Esophagus muscularis mucosa (tissue), 4 donors: Measurements from ENCODE around the gene BCR. TPM values are rescaled to one million over a fixed set of nuclear protein-coding genes. Genes with fewer than 3 reads are reported as not detected.

Experiments
- DNase-seq: peaks from one replicate; pipeline ENCODE4 v3.0.0-alpha.2; 2017; ENCODE audit errors: extremely low spot score
- H3K27ac ChIP-seq, 4 donors: fragments of 200-600 bp; sonication (generic); replicated peaks in 1 of 4; 1 replicate in 3 of 4; 2 replicates in 1 of 4; pipeline ENCODE4 v1.5.1; 2016 to 2019; ENCODE audit warnings: mild to moderate bottlenecking in 1 of 4
- H3K27me3 ChIP-seq, 4 donors: fragments of 200-600 bp; sonication (generic); one replicate each; pipeline versions ENCODE4 v1.5.1 to v1.6.0; 2016 to 2019
- H3K36me3 ChIP-seq, 4 donors: fragments of 200-600 bp; sonication (generic); one replicate each; pipeline ENCODE4 v1.5.1; 2016 to 2019
- H3K4me1 ChIP-seq, 4 donors: fragments of 200-600 bp; sonication (generic); one replicate each; pipeline ENCODE4 v1.5.1; 2016 to 2019
- H3K4me3 ChIP-seq, 4 donors: fragments of 200-600 bp; sonication (generic); 1 replicate in 2 of 4; 2 replicates in 2 of 4; pipeline ENCODE4 v1.5.1; 2016 to 2019; ENCODE audit warnings: mild to moderate bottlenecking in 4 of 4, moderate library complexity in 1 of 4
- H3K9me3 ChIP-seq, 4 donors: fragments of 200-600 bp; sonication (generic); 1 replicate in 3 of 4; 2 replicates in 1 of 4; pipeline ENCODE4 v1.5.1; 2016 to 2019
- EP300 ChIP-seq: sonication (generic); formaldehyde crosslinking; IDR thresholded peaks from one replicate; pipeline ENCODE4 v1.6.1; 2017; ENCODE audit warnings: antibody characterized with exemption
- POLR2A ChIP-seq: fragments of 450-650 bp; IDR thresholded peaks from one replicate; pipeline ENCODE4 v1.6.1; 2017; ENCODE audit warnings: antibody characterized with exemption, moderate library complexity, mild to moderate bottlenecking, low read depth
- POLR2AphosphoS5 ChIP-seq, 2 donors: sonication (generic); formaldehyde crosslinking; IDR thresholded peaks; one replicate each; pipeline ENCODE4 v1.6.1; 2017; ENCODE audit warnings: antibody characterized with exemption in 2 of 2
- WGBS: methylation state at CpG from one replicate; pipeline ENCODE4 v1.1.5; 2018; 5-methylcytosine and 5-hydroxymethylcytosine counted together
- intact Hi-C: fragments of 100-400 bp; cut with DNase I; formaldehyde crosslinking; loops from one replicate; pipeline ENCODE4 v1.15.1; 2023
- total RNA-seq, 4 donors: library from RNA; depleted of rRNA; stranded (reverse); fragments of >200 nt; gene quantifications; one replicate each; pipeline versions ENCODE4 v1.1.0 to v1.2.1, GENCODE V29; 2016
- TF ChIP-seq, protein P1 (sequence below), 3 experiments: fragments of 200-600 bp in 2 of 3; fragments of 450-650 bp in 1 of 3; sonication (generic) in 2 of 3; IDR thresholded peaks; one replicate each; pipeline ENCODE4 v1.5.1; 2017 to 2019; ENCODE audit warnings: antibody characterized with exemption in 3 of 3, mild to moderate bottlenecking in 2 of 3, moderate library complexity in 1 of 3

BCR gene
- total RNA-seq, 4 donors from 2014 or later: 35.7 to 58.5 (median 48.0) TPM

DNA sequence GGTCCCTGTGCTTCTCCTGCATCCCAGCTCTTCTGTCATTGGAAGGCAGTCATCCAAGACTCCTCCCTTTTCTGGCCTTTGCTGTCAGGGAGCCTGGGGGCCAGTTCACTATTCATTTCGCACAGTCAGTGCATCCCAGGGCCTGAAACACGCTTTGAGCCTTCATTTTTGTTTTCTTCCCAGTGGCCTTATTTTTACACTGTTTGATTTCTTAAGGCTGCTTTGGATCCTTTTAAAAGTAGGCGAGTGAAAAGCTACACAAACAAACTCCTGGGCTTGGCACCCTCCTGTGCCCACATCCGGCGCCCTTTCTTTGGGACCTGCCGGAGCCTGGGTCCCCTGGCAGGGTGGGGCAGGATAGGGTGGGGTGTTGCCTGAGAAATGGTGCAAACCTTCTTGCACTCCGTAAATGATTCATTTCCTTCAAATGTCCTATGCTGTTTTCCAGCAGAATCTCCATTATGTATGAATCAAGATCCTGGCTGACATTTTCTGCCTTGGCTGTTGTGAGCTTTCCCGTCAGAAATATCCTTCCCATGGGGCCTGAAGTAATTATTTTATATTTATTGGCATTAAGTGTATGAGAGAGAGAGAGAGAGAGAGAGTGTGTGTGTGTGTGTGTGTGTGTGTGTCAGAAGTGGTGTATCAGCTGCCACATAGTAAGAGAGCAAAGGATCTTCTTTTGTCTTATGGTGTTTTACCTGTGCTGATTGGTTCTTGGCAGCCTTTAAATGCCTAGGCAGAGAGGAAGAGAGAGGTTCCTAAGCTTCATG, 45.6 kb downstream of the BCR start:
- H3K36me3 ChIP-seq: no peaks in the 10 kb centered on the region
- intact Hi-C loops: no loop called here
- no peaks in the 10 kb centered on the region for H3K27me3 ChIP-seq
- H3K4me3 ChIP-seq: no peak overlapping the region
- DNase-seq: no peak
- TF ChIP-seq POLR2AphosphoS5 (IDR thresholded peaks at IDR 0.05) (peak; percentile 22 to 38), POLR2A (no peak), EP300 (peak; percentile 34)
- TF ChIP-seq, protein P1, sequence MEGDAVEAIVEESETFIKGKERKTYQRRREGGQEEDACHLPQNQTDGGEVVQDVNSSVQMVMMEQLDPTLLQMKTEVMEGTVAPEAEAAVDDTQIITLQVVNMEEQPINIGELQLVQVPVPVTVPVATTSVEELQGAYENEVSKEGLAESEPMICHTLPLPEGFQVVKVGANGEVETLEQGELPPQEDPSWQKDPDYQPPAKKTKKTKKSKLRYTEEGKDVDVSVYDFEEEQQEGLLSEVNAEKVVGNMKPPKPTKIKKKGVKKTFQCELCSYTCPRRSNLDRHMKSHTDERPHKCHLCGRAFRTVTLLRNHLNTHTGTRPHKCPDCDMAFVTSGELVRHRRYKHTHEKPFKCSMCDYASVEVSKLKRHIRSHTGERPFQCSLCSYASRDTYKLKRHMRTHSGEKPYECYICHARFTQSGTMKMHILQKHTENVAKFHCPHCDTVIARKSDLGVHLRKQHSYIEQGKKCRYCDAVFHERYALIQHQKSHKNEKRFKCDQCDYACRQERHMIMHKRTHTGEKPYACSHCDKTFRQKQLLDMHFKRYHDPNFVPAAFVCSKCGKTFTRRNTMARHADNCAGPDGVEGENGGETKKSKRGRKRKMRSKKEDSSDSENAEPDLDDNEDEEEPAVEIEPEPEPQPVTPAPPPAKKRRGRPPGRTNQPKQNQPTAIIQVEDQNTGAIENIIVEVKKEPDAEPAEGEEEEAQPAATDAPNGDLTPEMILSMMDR (IDR thresholded peaks at IDR 0.05): no peak
- 32% methylated on average over 8 of the region's 8 CpGs for WGBS
- H3K4me1 ChIP-seq: peaks cover 61 to 68% (median 67%) of the 10 kb centered on the region in 4 donors
- peak overlapping the region; percentile 47 to 74 (median 68) for H3K27ac ChIP-seq
- H3K9me3 ChIP-seq: peaks cover 0 to 14% (median 7%) of the 10 kb centered on the region in 4 donors

DNA sequence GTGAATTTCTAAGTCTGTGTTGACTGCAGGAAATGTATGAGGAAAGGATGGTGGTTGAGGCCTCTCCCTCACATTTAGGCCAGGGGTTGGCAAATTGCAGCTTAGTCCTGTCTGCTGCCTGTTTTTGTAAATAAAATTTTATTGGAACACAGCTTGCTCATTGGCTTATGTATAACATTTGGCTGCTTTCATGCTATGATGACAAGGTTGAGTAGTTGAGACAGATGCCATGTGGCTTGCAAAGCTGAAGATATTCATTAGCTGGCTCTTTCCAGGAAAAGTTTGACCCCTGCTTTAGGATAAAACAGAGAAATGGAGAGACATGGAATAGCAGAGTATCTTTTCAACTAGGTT, 46.2 kb downstream of the BCR start:
- intact Hi-C loops: no loop called here
- TF ChIP-seq EP300: no peak
- no peak for TF ChIP-seq POLR2A
- TF ChIP-seq, protein P1 (IDR thresholded peaks at IDR 0.05): no peak
- no peak for TF ChIP-seq POLR2AphosphoS5 (IDR thresholded peaks at IDR 0.05)
- Histone ChIP-seq H3K36me3 (no peaks in the 10 kb centered on the region), H3K4me1 (peaks cover 56 to 68% (median 64%) of the 10 kb centered on the region in 4 donors), H3K27me3 (no peaks in the 10 kb centered on the region), H3K9me3 (peaks cover 0 to 14% (median 7%) of the 10 kb centered on the region in 4 donors), H3K4me3 (no peak overlapping the region), H3K27ac (peak overlapping the region; percentile 47 to 74 (median 68))
- no peak for DNase-seq

GRCh38 chr22:23227380-23227779, 47.1 kb downstream of the BCR start:
- no peak for DNase-seq
- H3K27ac ChIP-seq: peak overlapping the region in 3 of 4 donors; percentile 24 to 74 (median 73)
- no CpG with 5 or more reads among the region's 1 CpG for WGBS
- no peaks in the 10 kb centered on the region for H3K36me3 ChIP-seq
- H3K27me3 ChIP-seq: no peaks in the 10 kb centered on the region
- peaks cover 0 to 14% (median 7%) of the 10 kb centered on the region in 4 donors for H3K9me3 ChIP-seq
- TF ChIP-seq POLR2AphosphoS5 (IDR thresholded peaks at IDR 0.05) (no peak), EP300 (no peak), POLR2A (no peak)
- TF ChIP-seq, protein P1 (IDR thresholded peaks at IDR 0.05): no peak
- H3K4me1 ChIP-seq: peaks cover 62 to 69% (median 66%) of the 10 kb centered on the region in 4 donors
- intact Hi-C loops: no loop called here
- H3K4me3 ChIP-seq: no peak overlapping the region

GRCh38 chr22:23228503-23228902, 48.2 kb downstream of the BCR start:
- H3K4me3 ChIP-seq: no peak overlapping the region
- intact Hi-C loops: no loop called here
- no peaks in the 10 kb centered on the region for H3K36me3 ChIP-seq
- WGBS: 95% methylated on average over 2 of the region's 2 CpGs
- H3K9me3 ChIP-seq: peaks cover 0 to 14% (median 7%) of the 10 kb centered on the region in 4 donors
- TF ChIP-seq EP300 (no peak), POLR2A (no peak), POLR2AphosphoS5 (IDR thresholded peaks at IDR 0.05) (no peak)
- TF ChIP-seq, protein P1 (IDR thresholded peaks at IDR 0.05): no peak
- H3K4me1 ChIP-seq: peaks cover 54 to 69% (median 66%) of the 10 kb centered on the region in 4 donors
- no peaks in the 10 kb centered on the region for H3K27me3 ChIP-seq
- no peak for DNase-seq
- no peak overlapping the region for H3K27ac ChIP-seq
